Panc1 (cell line): Measurements from ENCODE around the gene SFRP4. TPM values are rescaled to one million over a fixed set of nuclear protein-coding genes. Genes with fewer than 3 reads are reported as not detected.

Source experiments
- ATAC-seq: fragments of 200-7000 bp; cut with Tn5 transposase; 2 replicates; pipeline ENCODE4 v1.9.1; 2020; ENCODE audit warnings: mild to moderate bottlenecking, moderate library complexity
- BruUV-seq: library from RNA; stranded (reverse); fragments of 400-500 nt; replicated peaks from 2 replicates; lab custom pipeline; 2021; lab: Mats Ljungman, UMichigan
- CTCF ChIA-PET: fragments of 300-600 bp; sonication (Branson Sonifier 250); formaldehyde crosslinking; loops from one replicate; lab custom pipeline; 2022; ENCODE audit warnings: antibody characterized with exemption; lab: Charles Lee
- POLR2A ChIA-PET: fragments of 300-600 bp; sonication (Branson Sonifier 250); formaldehyde crosslinking; loops from one replicate; lab custom pipeline; 2022; ENCODE audit warnings: antibody characterized with exemption; lab: Charles Lee
- DNase-seq: peaks from one replicate; pipeline ENCODE4 v3.0.0-alpha.2; 2010; ENCODE audit warnings: low read depth, low spot score
- H3K27ac ChIP-seq: 2 replicates; pipeline ENCODE4 v1.5.1; 2011; ENCODE audit warnings: mild to moderate bottlenecking, low read length, inconsistent platforms
- H3K27me3 ChIP-seq: fragments of 200-500 bp; sonication (Bioruptor generic); 2 replicates; pipeline ENCODE4 v1.6.0; 2014; ENCODE audit warnings: low read length, inconsistent platforms; ENCODE audit not compliant: control insufficient read depth, insufficient read depth
- H3K36me3 ChIP-seq: fragments of 200-500 bp; sonication (Bioruptor generic); 2 replicates; pipeline ENCODE4 v1.5.1; 2014; ENCODE audit warnings: inconsistent platforms, mild to moderate bottlenecking, low read length, moderate library complexity; ENCODE audit not compliant: control insufficient read depth, insufficient read depth
- H3K4me1 ChIP-seq: 2 replicates; pipeline ENCODE4 v1.5.1; 2011; ENCODE audit warnings: inconsistent platforms, mild to moderate bottlenecking, low read length, moderate library complexity; ENCODE audit not compliant: control insufficient read depth, insufficient read depth
- H3K4me3 ChIP-seq, 2 experiments: 2 replicates each; pipeline ENCODE4 v1.5.1; 2011 to 2012; ENCODE audit warnings: low read depth in 2 of 2, low read length in 2 of 2, mild to moderate bottlenecking in 2 of 2, inconsistent platforms in 1 of 2, moderate library complexity in 1 of 2
- H3K9me3 ChIP-seq: fragments of 200-500 bp; sonication (Bioruptor generic); 2 replicates; pipeline ENCODE4 v1.5.1; 2014; ENCODE audit warnings: low read depth, mild to moderate bottlenecking, inconsistent platforms, low read length, moderate library complexity; ENCODE audit not compliant: control insufficient read depth, insufficient read depth
- CTCF ChIP-seq: fragments of 450-650 bp; IDR thresholded peaks from 2 replicates; pipeline ENCODE4 v1.5.1; 2017; ENCODE audit warnings: mild to moderate bottlenecking
- POLR2AphosphoS5 ChIP-seq: IDR thresholded peaks from 2 replicates; pipeline ENCODE4 v1.6.1; 2012; ENCODE audit warnings: mild to moderate bottlenecking, low read depth, low read length, moderate library complexity
- REST ChIP-seq, 2 experiments: IDR thresholded peaks; 2 replicates each; pipeline ENCODE4 v1.6.1; 2011 to 2012; ENCODE audit warnings: low read depth in 2 of 2, control low read depth in 1 of 2, low read length in 1 of 2, mild to moderate bottlenecking in 1 of 2, moderate library complexity in 1 of 2; ENCODE audit not compliant: insufficient read depth in 1 of 2
- SIN3A ChIP-seq: IDR thresholded peaks from 2 replicates; pipeline ENCODE4 v1.6.1; 2012; ENCODE audit warnings: low read depth, mild to moderate bottlenecking, low read length, moderate library complexity, borderline replicate concordance; ENCODE audit not compliant: insufficient read depth
- TCF7L2 ChIP-seq: IDR thresholded peaks from 2 replicates; pipeline ENCODE4 v1.6.1; 2011; ENCODE audit warnings: mild to moderate bottlenecking, low read depth, low read length, inconsistent platforms
- in situ Hi-C: cut with HindIII; loops from 2 replicates; pipeline ENCODE4 v1.10.0; 2016; ENCODE audit warnings: low sequenced_read_pairs, low pct_unique_long_range_greater_than_20kb
- intact Hi-C: fragments of 100-400 bp; cut with micrococcal nuclease; formaldehyde crosslinking; loops from one replicate; pipeline ENCODE4 v1.10.0; 2022; ENCODE audit not compliant: unreplicated experiment
- total RNA-seq: library from RNA; stranded (reverse); gene quantifications from one replicate; pipeline ENCODE4 v1.2.1, GENCODE V29; 2021; ENCODE audit not compliant: unreplicated experiment

The SFRP4 gene
- total RNA-seq, 1 experiment from 2014 or later = 0.74 TPM

DNA sequence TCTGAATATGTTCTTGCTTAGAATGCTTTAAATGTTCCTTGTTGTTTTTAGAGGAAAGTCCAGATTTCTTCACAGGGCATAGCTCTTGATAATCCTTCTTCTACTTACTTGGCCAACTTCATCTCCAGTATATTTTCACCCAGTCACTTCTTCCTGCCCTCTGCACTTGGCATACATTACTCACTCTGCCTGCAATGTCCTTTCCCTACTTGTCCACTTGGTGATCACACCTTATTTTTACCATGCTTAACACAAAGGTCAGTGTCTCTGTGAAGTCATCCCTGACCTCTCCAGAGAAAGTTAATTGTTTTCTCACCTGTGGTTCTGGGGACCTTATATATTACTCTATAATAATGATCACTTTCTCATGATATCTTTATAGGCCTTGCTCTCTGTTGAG, 23.3 kb downstream of the SFRP4 start:
- intact Hi-C loops (no loop called here), in situ Hi-C loops (no loop called here)
- ChIA-PET CTCF (no interaction called here), POLR2A (no interaction called here)
- H3K4me1 ChIP-seq = no peaks in the 10 kb centered on the region
- no peak for TF ChIP-seq REST (IDR thresholded peaks at IDR 0.05; ENCODE audit: insufficient read depth in 1 of 2, low read depth in 2 of 2, low read length in 1 of 2)
- no peak for TF ChIP-seq POLR2AphosphoS5
- no peak for TF ChIP-seq SIN3A
- no peak for ATAC-seq
- H3K27me3 ChIP-seq = peaks cover 3% of the 10 kb centered on the region; the same call in 1 of the 2 replicates
- no peaks in the 10 kb centered on the region for H3K9me3 ChIP-seq
- no peak overlapping the region for H3K27ac ChIP-seq
- BruUV-seq = no TSS peak
- no peak for DNase-seq
- H3K4me3 ChIP-seq = no peak overlapping the region
- no peaks in the 10 kb centered on the region for H3K36me3 ChIP-seq

- intact Hi-C loops (no loop called here), in situ Hi-C loops (no loop called here)
- DNase-seq (no peak), ATAC-seq (no peak)
- H3K36me3 ChIP-seq = no peaks in the 10 kb centered on the region
- POLR2A ChIA-PET = no interaction called here
- H3K4me3 ChIP-seq = no peak overlapping the region
- no peaks in the 10 kb centered on the region for H3K4me1 ChIP-seq
- no peaks in the 10 kb centered on the region for H3K9me3 ChIP-seq
- CTCF ChIA-PET = no interaction called here
- TF ChIP-seq SIN3A (no peak), CTCF (no peak), TCF7L2 (no peak), REST (IDR thresholded peaks at IDR 0.05; ENCODE audit: insufficient read depth in 1 of 2, low read depth in 2 of 2, low read length in 1 of 2) (no peak), POLR2AphosphoS5 (no peak)
- H3K27ac ChIP-seq = no peak overlapping the region
- peaks cover 6% of the 10 kb centered on the region; the same call in 1 of the 2 replicates for H3K27me3 ChIP-seq
- no TSS peak for BruUV-seq
Observed at GRCh38 chr7:37882086-37882485, 34.5 kb downstream of the SFRP4 start.

Other genes with a start within 250 kb of the SFRP4 start
- not detected for gene GPR141, start 233.1 kb downstream of the SFRP4 start, total RNA-seq
- not detected for gene NME8, start 68.2 kb downstream of the SFRP4 start, total RNA-seq
- gene EPDR1, start 3.8 kb upstream of the SFRP4 start, total RNA-seq = 86.6 TPM